ENCODE results near the gene ITIH4.

The ITIH4 gene

GRCh38 chr3:52847726-52848125 lies 17.3 kb upstream of the ITIH4 start:
- no peak for DNase-seq

DNA sequence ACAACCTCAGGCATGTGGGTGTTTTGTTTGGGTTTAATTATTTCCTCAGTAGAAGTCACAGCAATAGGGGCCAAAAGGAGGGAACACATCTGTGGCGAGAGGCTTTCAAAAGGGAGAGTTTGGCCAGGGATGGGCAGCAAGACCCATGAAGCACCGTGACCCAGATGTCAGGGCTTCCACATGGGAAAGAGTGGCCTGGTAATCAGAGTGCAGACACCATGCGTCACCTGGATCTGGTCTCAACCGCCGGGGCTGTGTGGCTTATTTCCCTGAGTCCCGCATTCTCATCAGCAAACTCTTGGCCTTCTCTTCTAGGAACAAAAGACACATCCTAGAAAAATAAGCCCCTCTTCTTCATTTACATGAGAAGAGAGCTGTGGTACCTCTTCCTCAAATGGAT lies 16.8 kb upstream of the ITIH4 start:
- DNase-seq, result no peak

DNA sequence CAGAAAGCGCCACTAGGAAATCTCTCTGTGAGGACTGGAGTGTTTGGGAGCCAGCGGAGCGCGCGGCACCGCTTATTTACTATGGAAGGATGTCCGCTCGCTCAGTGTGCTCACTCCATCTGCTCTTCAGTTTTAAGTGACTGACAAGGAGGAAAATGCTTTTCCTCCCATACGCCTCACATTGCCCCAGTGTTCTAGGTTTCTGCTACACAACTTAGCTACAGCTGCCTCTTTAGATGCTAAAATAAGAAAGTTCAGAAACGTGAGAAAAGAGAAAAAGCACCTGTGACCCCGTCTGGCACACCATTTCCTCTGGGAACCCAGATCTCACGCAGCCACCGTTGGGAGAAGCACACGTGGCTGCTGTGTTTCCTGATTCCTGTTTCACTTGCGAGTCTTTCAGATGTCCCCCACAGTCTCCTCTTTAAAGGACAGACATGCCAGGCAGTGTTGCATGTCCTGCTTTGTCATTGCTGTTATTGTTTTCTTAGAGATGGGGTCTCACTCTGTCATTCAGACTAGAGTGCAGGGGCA lies 16.0 kb upstream of the ITIH4 start:
- DNase-seq, result no peak

- no peak for DNase-seq
These were observed 15.4 kb upstream of the ITIH4 start for GRCh38 chr3:52845691-52846431.

DNA sequence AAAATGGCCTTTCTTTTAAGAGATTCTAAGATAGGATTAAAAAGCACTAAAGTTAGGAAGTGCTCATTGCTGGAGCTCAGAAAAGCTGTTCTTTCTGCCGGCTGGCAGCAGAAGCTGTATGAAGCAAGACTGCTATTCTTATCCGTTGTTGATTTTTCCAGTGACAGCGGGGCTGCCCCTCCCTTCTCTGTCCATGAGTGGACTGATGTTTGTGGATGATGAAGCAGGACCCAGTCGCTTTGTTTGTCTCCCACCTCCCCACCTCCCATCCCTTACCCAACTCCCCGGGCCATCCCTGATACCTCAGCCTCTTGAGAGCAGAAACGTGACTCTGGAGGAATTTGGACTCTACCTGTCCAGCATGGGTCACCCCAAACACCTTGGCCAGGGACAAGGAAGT lies 14.7 kb upstream of the ITIH4 start:
- DNase-seq, result no peak

DNA sequence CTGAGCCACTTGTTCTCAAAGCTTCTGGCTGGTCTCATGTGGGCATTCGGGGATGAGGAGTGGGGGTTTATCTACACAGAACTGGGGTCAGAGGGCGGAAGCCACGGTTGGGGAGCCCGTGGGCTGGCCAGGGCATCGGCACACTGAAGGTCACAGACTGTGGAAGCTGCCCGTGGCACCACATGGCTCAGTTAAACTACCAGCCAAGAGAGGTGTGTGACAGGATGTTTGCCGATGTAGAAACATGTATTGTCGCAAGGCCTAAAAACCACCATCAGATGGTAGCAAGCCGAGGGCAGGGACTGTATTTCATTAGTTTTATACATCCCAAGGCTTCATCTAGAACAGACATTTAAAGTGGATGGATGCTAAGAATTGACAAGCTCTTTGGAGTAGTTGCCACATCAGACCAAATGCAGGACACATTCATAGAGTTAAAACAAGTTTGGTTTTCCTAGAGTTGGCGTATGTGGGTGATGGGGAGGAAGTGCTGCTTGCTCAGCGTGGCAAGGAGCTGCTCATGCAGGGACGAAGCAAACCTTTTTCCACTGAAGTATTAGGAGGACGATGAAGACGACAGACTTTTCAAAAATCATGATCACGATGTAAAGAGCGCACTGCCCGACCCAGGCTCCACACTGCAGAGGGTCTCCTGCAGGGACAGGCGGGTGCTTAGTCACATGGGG lies 14.0 kb upstream of the ITIH4 start:
- no peak for DNase-seq

GRCh38 chr3:52843881-52844280 lies 13.4 kb upstream of the ITIH4 start:
- no peak for DNase-seq

- no peak for DNase-seq
These were observed 12.8 kb upstream of the ITIH4 start for GRCh38 chr3:52843108-52843865.

- DNase-seq, result no peak
These were observed 12.0 kb upstream of the ITIH4 start for GRCh38 chr3:52842424-52842823.

GRCh38 chr3:52841981-52842340 lies 11.5 kb upstream of the ITIH4 start:
- DNase-seq, result no peak

GRCh38 chr3:52841211-52841980 lies 10.9 kb upstream of the ITIH4 start:
- no peak for DNase-seq

DNA sequence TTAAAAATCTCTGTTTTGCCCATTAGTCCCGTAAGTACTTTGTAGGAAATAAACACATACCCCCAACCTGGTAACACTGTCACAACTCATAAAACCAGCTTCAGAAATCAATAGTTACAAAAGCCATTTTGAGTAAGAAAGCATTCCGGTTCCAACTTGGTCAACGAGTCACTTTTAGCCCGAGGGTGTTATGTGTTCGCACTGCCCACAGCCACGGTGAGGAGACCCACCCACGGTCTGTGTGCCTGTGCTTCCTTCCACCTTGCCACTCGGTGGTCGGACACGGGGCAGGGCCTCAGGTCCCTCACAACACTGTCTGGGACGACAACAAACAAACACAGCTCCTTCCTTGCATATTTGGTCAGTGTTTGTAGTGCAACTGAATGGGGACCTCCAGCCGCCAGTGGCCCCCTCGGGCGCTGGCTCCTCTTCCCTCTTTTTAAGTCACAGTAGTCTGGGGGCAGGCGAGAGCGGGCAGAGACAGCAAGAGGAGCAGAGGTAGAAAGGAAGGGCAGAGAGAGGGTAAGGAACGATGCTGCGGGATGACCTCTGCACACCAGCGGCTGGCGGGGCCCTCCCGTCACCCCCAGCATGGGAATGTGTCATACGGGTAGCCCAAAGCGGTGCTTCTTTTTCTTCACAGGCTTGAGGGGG lies 9.5 kb upstream of the ITIH4 start:
- DNase-seq, result no peak

DNA sequence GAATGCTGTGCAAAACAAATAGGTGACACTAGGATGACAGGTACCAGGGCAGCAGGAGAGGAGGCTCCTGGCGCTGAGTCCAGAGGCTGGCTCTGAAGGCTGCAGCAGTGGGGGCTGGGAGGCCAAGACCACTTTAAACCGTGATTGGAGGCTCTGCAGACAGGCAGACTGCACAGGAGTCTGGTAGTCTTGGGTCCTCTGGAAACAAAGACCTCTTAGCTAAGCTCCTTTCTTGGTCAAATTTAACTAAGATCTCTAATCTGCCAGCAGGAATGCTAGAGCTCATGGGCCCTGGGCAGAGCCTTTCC lies 8.8 kb upstream of the ITIH4 start:
- DNase-seq, result no peak

DNA sequence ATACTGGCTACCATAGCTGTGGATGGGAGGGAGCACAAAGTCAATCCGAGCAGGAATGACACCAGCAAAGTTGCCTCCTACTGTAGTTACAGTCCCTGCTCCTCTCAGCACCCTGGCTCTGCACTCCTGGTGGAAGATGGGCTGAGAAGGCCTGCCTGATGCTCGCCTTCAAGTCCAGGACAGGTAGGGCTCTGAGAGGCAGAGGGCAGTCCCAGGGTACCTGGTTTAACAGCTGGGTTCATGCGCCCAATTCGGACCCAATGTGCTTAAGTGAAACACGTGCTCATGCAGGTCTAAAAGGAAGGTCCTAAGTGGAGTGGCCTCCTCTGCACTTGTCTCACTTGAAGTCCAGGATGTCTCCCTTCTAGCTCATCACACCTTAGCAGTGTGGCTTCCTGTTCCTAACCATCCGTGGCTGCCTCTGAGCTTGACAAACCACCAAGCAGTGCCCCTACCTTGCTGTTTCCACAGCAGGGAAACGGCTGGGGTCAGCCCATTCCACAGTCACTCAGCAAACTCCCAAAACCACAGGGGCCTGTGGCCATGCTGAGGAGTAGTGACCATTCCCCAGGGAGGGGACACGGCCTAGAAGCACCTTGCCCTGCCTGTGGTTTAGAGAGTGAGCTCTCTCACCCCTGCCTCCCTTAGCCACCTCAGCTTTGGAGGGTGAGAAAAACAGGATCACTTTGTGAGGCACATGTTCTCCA lies 8.2 kb upstream of the ITIH4 start:
- DNase-seq, result no peak

DNA sequence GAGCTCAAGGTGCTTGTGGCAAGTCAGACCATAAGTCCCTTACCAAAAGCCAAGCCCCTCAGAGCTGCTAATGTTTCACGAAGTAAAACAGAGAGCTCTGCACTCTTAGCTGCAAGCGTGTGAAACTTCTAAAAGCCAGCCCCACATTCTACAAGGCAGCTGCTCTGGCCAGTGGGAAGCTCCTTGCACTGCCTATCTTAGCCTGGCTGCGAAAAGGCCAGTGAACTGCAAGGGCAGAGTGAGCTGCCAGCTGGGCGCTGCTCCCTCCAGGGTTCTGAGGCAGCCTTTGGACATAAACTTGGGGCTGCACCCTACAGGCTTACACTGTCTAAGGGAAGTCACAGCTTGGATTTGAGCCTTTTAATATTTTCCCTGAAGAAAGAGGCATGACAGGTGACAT lies 6.5 kb upstream of the ITIH4 start:
- no peak for DNase-seq

DNA sequence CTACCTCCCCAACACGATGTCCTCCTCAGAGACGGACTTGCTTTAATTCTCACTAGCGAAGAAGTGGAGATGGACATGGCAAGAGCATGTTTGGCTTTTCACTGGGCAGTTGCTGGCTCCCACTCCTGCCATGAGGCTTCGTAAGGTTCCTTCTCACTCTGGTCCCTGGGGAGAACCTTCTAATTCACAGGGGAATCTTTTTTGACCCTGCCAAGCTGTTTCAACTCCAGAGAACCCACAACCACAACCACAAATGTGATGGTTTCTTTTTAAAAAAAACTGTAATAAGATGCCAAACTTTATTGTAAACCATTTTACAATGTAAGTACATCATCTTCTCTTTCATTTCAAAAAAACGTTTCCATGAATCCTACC lies 6.0 kb upstream of the ITIH4 start:
- no peak for DNase-seq

- no peak for DNase-seq
These were observed 5.4 kb upstream of the ITIH4 start for GRCh38 chr3:52835766-52836470.

- DNase-seq, result no peak
These were observed 4.5 kb upstream of the ITIH4 start, which contains the start of gene MUSTN1 for GRCh38 chr3:52834871-52835501. MUSTN1 (minus strand) TSS chr3:52835019; CDS start chr3:52834948, 71 bp downstream.

GRCh38 chr3:52833202-52833601 lies 2.7 kb upstream of the ITIH4 start:
- no peak for DNase-seq

DNA sequence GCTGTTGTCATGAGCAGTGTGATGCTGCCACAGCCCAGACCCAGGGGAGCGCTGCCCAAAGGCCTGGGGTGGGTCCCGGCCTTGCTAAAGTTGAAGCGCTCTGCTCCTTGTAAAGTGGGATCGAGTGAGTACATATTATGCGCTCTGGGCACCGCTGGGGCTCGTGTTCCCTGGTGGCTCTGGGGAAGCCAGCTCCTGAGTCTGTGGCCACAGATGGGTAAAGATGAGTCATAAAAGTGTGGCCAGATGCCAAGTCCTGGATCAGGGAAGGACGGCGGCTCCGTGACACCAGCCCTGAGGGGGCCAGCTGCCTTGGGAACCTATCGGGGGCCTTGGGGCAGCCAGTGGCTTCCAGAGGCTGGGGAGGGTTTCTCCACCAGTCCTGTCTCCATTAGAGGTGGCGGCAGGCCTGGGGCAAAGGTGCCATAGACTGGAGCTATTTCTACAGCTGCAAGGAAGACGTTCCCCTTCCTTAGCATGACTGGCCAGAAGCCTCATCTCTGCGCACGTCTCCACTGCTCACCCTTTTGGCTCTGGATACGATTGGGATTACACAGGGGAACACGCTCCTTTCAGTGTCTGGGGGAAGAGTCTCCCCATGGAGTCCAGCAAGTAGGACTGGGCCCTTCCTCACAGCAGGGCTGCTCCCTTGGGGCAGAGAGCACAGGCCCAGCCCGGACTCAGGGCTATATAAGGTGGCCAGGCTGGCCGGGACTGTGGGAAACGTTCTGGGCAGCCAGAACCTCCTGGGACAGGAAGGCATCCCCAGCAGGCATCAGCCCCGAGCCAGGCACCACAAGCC lies 1.2 kb upstream of the ITIH4 start:
- DNase-seq, result peak; percentile 66

Data from NCI-H510A (cell line).